B cell (primary cell): Measurements from ENCODE around the gene PCSK1. TPM values are rescaled to one million over a fixed set of nuclear protein-coding genes. Genes with fewer than 3 reads are reported as not detected.
"Not testable (repeated sequence)": the region's sequence is repeated elsewhere in the genome, so short reads cannot be mapped to it uniquely, and the experiment has no call there.

Experiments used
- ATAC-seq: fragments of 200-7000 bp; cut with Tn5 transposase; one replicate; pipeline ENCODE4 v1.10.0; 2021; ENCODE audit warnings: low read depth, mild to moderate bottlenecking, moderate number of reproducible peaks, moderate library complexity
- CTCF ChIA-PET: fragments of 350-600 bp; sonication (Branson Sonifier 250); formaldehyde crosslinking; loops from one replicate; lab custom pipeline; 2021; ENCODE audit warnings: antibody characterized with exemption, inconsistent platforms; lab: Charles Lee
- POLR2A ChIA-PET: fragments of 350-600 bp; sonication (Branson Sonifier 250); formaldehyde crosslinking; loops from one replicate; lab custom pipeline; 2021; ENCODE audit warnings: antibody characterized with exemption; lab: Charles Lee
- DNase-seq: peaks from one replicate; pipeline ENCODE4 v3.0.0; 2013
- H2AFZ ChIP-seq: 2 replicates; pipeline ENCODE4 v1.6.1; 2012; ENCODE audit warnings: mild to moderate bottlenecking, low read depth, low read length; ENCODE audit not compliant: insufficient read depth, poor library complexity, severe bottlenecking
- H3K27ac ChIP-seq, 2 donors: 1 replicate in 1 of 2; 2 replicates in 1 of 2; pipeline ENCODE4 v1.5.1; 2012 to 2013; ENCODE audit warnings: low read length in 2 of 2, mild to moderate bottlenecking in 2 of 2, moderate library complexity in 1 of 2
- H3K27me3 ChIP-seq, 4 experiments: fragments of 200-600 bp in 1 of 4; sonication (generic) in 1 of 4; replicated peaks in 1 of 4; 1 replicate in 2 of 4; 2 replicates in 2 of 4; pipeline versions ENCODE4 v1.6.1 to v1.7.0; 2013 to 2016; ENCODE audit warnings: low read length in 3 of 4, mild to moderate bottlenecking in 2 of 4, mixed read lengths in 1 of 4, moderate library complexity in 1 of 4; ENCODE audit not compliant: insufficient read depth in 4 of 4, control insufficient read depth in 3 of 4; ENCODE audit errors: control extremely low read depth in 1 of 4
- H3K36me3 ChIP-seq, 2 experiments: replicated peaks in 1 of 2; 1 replicate in 1 of 2; 2 replicates in 1 of 2; pipeline versions ENCODE4 v1.6.1 to v1.7.1; 2013; ENCODE audit warnings: low read length in 1 of 2; ENCODE audit not compliant: insufficient read depth in 2 of 2, control insufficient read depth in 1 of 2; ENCODE audit errors: control extremely low read depth in 1 of 2, extremely low read depth in 1 of 2
- H3K4me1 ChIP-seq, 2 donors: fragments of 200-600 bp in 1 of 2; sonication (generic) in 1 of 2; 1 replicate in 1 of 2; 2 replicates in 1 of 2; pipeline versions ENCODE4 v1.5.1 to v1.6.1; 2013 to 2017; ENCODE audit warnings: low read length in 2 of 2; ENCODE audit not compliant: control insufficient read depth in 2 of 2, insufficient read depth in 2 of 2
- H3K4me2 ChIP-seq: replicated peaks from 2 replicates; pipeline ENCODE3; 2012; ENCODE audit warnings: mild to moderate bottlenecking, low read depth, low read length; ENCODE audit not compliant: poor library complexity, severe bottlenecking
- H3K4me3 ChIP-seq, 5 experiments: fragments of 200-600 bp in 1 of 5; sonication (generic) in 1 of 5; 1 replicate in 3 of 5; 2 replicates in 2 of 5; pipeline versions ENCODE4 v1.5.1 to v1.7.0; 2011 to 2016; ENCODE audit warnings: low read length in 4 of 5, mild to moderate bottlenecking in 4 of 5, low read depth in 2 of 5, control low read depth in 1 of 5, moderate library complexity in 1 of 5; ENCODE audit not compliant: insufficient read depth in 1 of 5; ENCODE audit errors: control extremely low read depth in 1 of 5, extremely low read depth in 1 of 5
- H3K79me2 ChIP-seq: fragments of 200-600 bp; sonication (generic); one replicate; pipeline ENCODE4 v1.6.0; 2016; ENCODE audit warnings: low read length; ENCODE audit not compliant: control insufficient read depth, insufficient read depth
- H3K9ac ChIP-seq: fragments of 200-600 bp; sonication (generic); 2 replicates; pipeline ENCODE4 v1.6.1; 2017; ENCODE audit warnings: mild to moderate bottlenecking, low read length, moderate library complexity
- H3K9me3 ChIP-seq, 3 donors: one replicate each; pipeline versions ENCODE4 v1.6.1 to v1.7.1; 2013; ENCODE audit warnings: low read length in 2 of 3; ENCODE audit not compliant: control insufficient read depth in 2 of 3, insufficient read depth in 1 of 3; ENCODE audit errors: control extremely low read depth in 1 of 3
- H4K20me1 ChIP-seq: 2 replicates; pipeline ENCODE4 v1.6.0; 2012; ENCODE audit warnings: mild to moderate bottlenecking, low read length; ENCODE audit not compliant: insufficient read depth, control insufficient read depth, poor library complexity, severe bottlenecking
- H3K27ac Mint-ChIP-seq: one replicate; pipeline ENCODE4 v1.8.0; 2021; ENCODE audit warnings: mixed read lengths
- H3K27me3 Mint-ChIP-seq: one replicate; pipeline ENCODE4 v1.8.0; 2021; ENCODE audit warnings: mixed read lengths
- H3K4me1 Mint-ChIP-seq: one replicate; pipeline ENCODE4 v1.8.0; 2021; ENCODE audit warnings: mixed read lengths
- H3K4me3 Mint-ChIP-seq: one replicate; pipeline ENCODE4 v1.8.0; 2021; ENCODE audit warnings: mixed read lengths
- H3K9me3 Mint-ChIP-seq: one replicate; pipeline ENCODE4 v1.8.0; 2022; ENCODE audit warnings: mixed read lengths; ENCODE audit not compliant: insufficient read depth
- EZH2 ChIP-seq: IDR thresholded peaks from 2 replicates; pipeline ENCODE4 v1.6.1; 2012; ENCODE audit warnings: borderline replicate concordance, low read depth, mild to moderate bottlenecking, moderate library complexity, low read length; ENCODE audit not compliant: insufficient read depth, poor library complexity, severe bottlenecking
- WGBS: methylation state at CpG from one replicate; pipeline ENCODE4 v1.1.5; 2013; ENCODE audit warnings: missing lambda C conversion rate; ENCODE audit not compliant: insufficient coverage; 5-methylcytosine and 5-hydroxymethylcytosine counted together
- intact Hi-C: fragments of 100-400 bp; cut with micrococcal nuclease; formaldehyde crosslinking; loops from one replicate; pipeline ENCODE4 v1.10.0; 2022
- polyA plus RNA-seq: library from polyadenylated mRNA; depleted of rRNA; stranded (reverse); fragments of >200 nt; gene quantifications from 2 replicates; pipeline ENCODE4 v1.2.3, GENCODE V29; 2012
- total RNA-seq, 2 donors: library from RNA; stranded (reverse); fragments of 120-200 nt in 1 of 2; gene quantifications; 1 replicate in 1 of 2; 2 replicates in 1 of 2; pipeline versions ENCODE4 v1.2.3 to v1.2.4, GENCODE V29; 2013 to 2022
- TF ChIP-seq, protein P1 (sequence below): fragments of 200-600 bp; IDR thresholded peaks from one replicate; pipeline ENCODE4 v1.8.0; 2022; ENCODE audit warnings: antibody characterized with exemption, mild to moderate bottlenecking

Gene PCSK1
- total and polyA plus RNA-seq, 2 donors (not counting 1 experiment from before 2014, with no cell fraction given): not detected

GRCh38 chr5:96396878-96397277 lies 36.2 kb downstream of the PCSK1 start:
- H3K36me3 ChIP-seq: no peaks in the 10 kb centered on the region
- Mint-ChIP-seq H3K4me1 (no peaks in the 10 kb centered on the region), H3K27ac (no peak overlapping the region), H3K4me3 (no peak overlapping the region), H3K9me3 (peaks cover 3% of the 10 kb centered on the region), H3K27me3 (peaks cover 29% of the 10 kb centered on the region)
- no peak overlapping the region for H2AFZ ChIP-seq
- H3K79me2 ChIP-seq: no peaks in the 10 kb centered on the region
- H3K4me3 ChIP-seq: no peak overlapping the region
- ChIA-PET POLR2A (interaction anchor here (0.6 kb wide), 1 partner anchor 14 kb away, joined by 3 read pairs; no protein-coding TSS in a partner anchor), CTCF (no interaction called here)
- H3K4me2 ChIP-seq: no peak overlapping the region
- peaks cover 0 to 5% (median 0%) of the 10 kb centered on the region in 4 experiments for H3K27me3 ChIP-seq
- no peak for TF ChIP-seq EZH2
- TF ChIP-seq, protein P1, sequence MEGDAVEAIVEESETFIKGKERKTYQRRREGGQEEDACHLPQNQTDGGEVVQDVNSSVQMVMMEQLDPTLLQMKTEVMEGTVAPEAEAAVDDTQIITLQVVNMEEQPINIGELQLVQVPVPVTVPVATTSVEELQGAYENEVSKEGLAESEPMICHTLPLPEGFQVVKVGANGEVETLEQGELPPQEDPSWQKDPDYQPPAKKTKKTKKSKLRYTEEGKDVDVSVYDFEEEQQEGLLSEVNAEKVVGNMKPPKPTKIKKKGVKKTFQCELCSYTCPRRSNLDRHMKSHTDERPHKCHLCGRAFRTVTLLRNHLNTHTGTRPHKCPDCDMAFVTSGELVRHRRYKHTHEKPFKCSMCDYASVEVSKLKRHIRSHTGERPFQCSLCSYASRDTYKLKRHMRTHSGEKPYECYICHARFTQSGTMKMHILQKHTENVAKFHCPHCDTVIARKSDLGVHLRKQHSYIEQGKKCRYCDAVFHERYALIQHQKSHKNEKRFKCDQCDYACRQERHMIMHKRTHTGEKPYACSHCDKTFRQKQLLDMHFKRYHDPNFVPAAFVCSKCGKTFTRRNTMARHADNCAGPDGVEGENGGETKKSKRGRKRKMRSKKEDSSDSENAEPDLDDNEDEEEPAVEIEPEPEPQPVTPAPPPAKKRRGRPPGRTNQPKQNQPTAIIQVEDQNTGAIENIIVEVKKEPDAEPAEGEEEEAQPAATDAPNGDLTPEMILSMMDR: no peak
- H3K9ac ChIP-seq: no peak overlapping the region
- H3K27ac ChIP-seq: no peak overlapping the region
- no peak for ATAC-seq
- intact Hi-C loops: no loop called here
- no peaks in the 10 kb centered on the region for H3K4me1 ChIP-seq
- H4K20me1 ChIP-seq: no peaks in the 10 kb centered on the region
- no CpG with 5 or more reads among the region's 1 CpG for WGBS
- H3K9me3 ChIP-seq: no peaks in the 10 kb centered on the region
- no peak for DNase-seq

GRCh38 chr5:96395295-96395694 lies 37.8 kb downstream of the PCSK1 start:
- H3K27ac ChIP-seq, DNase-seq, ATAC-seq, POLR2A ChIA-PET, H3K27ac Mint-ChIP-seq, H3K4me1 Mint-ChIP-seq, H3K36me3 ChIP-seq, H3K79me2 ChIP-seq, H2AFZ ChIP-seq, H3K4me1 ChIP-seq, CTCF ChIA-PET, H3K4me3 ChIP-seq, H3K4me2 ChIP-seq, intact Hi-C loops, H3K9me3 Mint-ChIP-seq, H4K20me1 ChIP-seq, H3K27me3 ChIP-seq, H3K9me3 ChIP-seq, H3K9ac ChIP-seq, H3K4me3 Mint-ChIP-seq: not testable (repeated sequence)
- H3K27me3 Mint-ChIP-seq: peaks cover 33% of the 10 kb centered on the region
